Tongue (tissue), 2 donors: ENCODE measurements around the gene CDK1. TPM values are rescaled to one million over a fixed set of nuclear protein-coding genes. Genes with fewer than 3 reads are reported as not detected.

Source experiments
- DNase-seq: peaks from one replicate; pipeline ENCODE4 v3.0.0-alpha.2; 2015
- total RNA-seq: library from RNA; depleted of rRNA; stranded (reverse); fragments of >200 nt; gene quantifications from one replicate; pipeline ENCODE4 v1.2.3, GENCODE V29; 2014

CDK1 gene
- 59.5 TPM for total RNA-seq

- peak; percentile 99 for DNase-seq
Measured at GRCh38 chr10:60778214-60778970, at the start of gene CDK1. Gene CDK1 (plus strand): TSS chr10:60778478. CDS start chr10:60780166, 1,688 bp downstream.

GRCh38 chr10:60729106-60729505 lies 49.2 kb upstream of the CDK1 start:
- no peak for DNase-seq

GRCh38 chr10:60731134-60731885 lies 47.0 kb upstream of the CDK1 start:
- DNase-seq, result no peak

- DNase-seq, result no peak
Measured at GRCh38 chr10:60732198-60732806, 46.0 kb upstream of the CDK1 start.

- peak; percentile 62 for DNase-seq
Measured at GRCh38 chr10:60732807-60733516, 45.3 kb upstream of the CDK1 start.

- DNase-seq, result no peak
Measured at GRCh38 chr10:60733517-60733822, 44.8 kb upstream of the CDK1 start.

GRCh38 chr10:60733826-60734225 lies 44.5 kb upstream of the CDK1 start:
- DNase-seq, result no peak

- no peak for DNase-seq
Measured at GRCh38 chr10:60734226-60734625, 44.1 kb upstream of the CDK1 start.

- DNase-seq, result no peak
Measured at GRCh38 chr10:60735244-60735643, 43.0 kb upstream of the CDK1 start.

GRCh38 chr10:60737242-60737641 lies 41.0 kb upstream of the CDK1 start:
- DNase-seq, result no peak

GRCh38 chr10:60739558-60739957 lies 38.7 kb upstream of the CDK1 start:
- DNase-seq, result no peak

- DNase-seq, result no peak
Measured at GRCh38 chr10:60742512-60742911, 35.8 kb upstream of the CDK1 start.

- DNase-seq, result no peak
Measured at GRCh38 chr10:60747817-60748469, 30.3 kb upstream of the CDK1 start.

- DNase-seq, result no peak
Measured at GRCh38 chr10:60753152-60753551, 25.1 kb upstream of the CDK1 start.

- DNase-seq, result no peak
Measured at GRCh38 chr10:60753817-60754216, 24.5 kb upstream of the CDK1 start.

GRCh38 chr10:60757420-60757895 lies 20.8 kb upstream of the CDK1 start:
- DNase-seq, result no peak

- no peak for DNase-seq
Measured at GRCh38 chr10:60759181-60759580, 19.1 kb upstream of the CDK1 start.

GRCh38 chr10:60760711-60761210 lies 17.5 kb upstream of the CDK1 start:
- DNase-seq, result no peak

GRCh38 chr10:60762554-60762953 lies 15.7 kb upstream of the CDK1 start:
- no peak for DNase-seq

- no peak for DNase-seq
Measured at GRCh38 chr10:60767424-60767823, 10.9 kb upstream of the CDK1 start.

GRCh38 chr10:60769406-60769805 lies 8.9 kb upstream of the CDK1 start:
- DNase-seq, result no peak

GRCh38 chr10:60777696-60778213 lies 523 bp upstream of the CDK1 start:
- DNase-seq, result no peak
